HepG2 (cell line): ENCODE data around the gene ZNF217. TPM values are rescaled to one million over a fixed set of nuclear protein-coding genes. Genes with fewer than 3 reads are reported as not detected.

Experiments used
- AFF4 ChIP-seq: sonication (generic); formaldehyde crosslinking; IDR thresholded peaks from 2 replicates; pipeline ENCODE4 v1.4.0; 2020; ENCODE audit warnings: missing genetic modification reagents
- HOMEZ ChIP-seq: IDR thresholded peaks from 2 replicates; pipeline ENCODE4 v1.6.1; 2016; ENCODE audit warnings: low read depth
- MED13 ChIP-seq: sonication (generic); formaldehyde crosslinking; IDR thresholded peaks from 2 replicates; pipeline ENCODE4 v1.5.0; 2020; ENCODE audit warnings: missing genetic modification reagents
- NFYC ChIP-seq: IDR thresholded peaks from 2 replicates; pipeline ENCODE4 v1.6.1; 2016; ENCODE audit warnings: missing genetic modification reagents, missing compliant biosample characterization
- SMAD1 ChIP-seq: sonication (generic); formaldehyde crosslinking; IDR thresholded peaks from 2 replicates; pipeline ENCODE4 v1.4.0; 2020; ENCODE audit warnings: missing genetic modification reagents, low read depth, mild to moderate bottlenecking, borderline replicate concordance
- THAP7 ChIP-seq: sonication (generic); formaldehyde crosslinking; IDR thresholded peaks from 2 replicates; pipeline ENCODE4 v1.8.1; 2023; ENCODE audit warnings: mild to moderate bottlenecking, missing genetic modification reagents
- THAP8 ChIP-seq: sonication (generic); formaldehyde crosslinking; IDR thresholded peaks from 2 replicates; pipeline ENCODE4 v1.5.1; 2020; ENCODE audit warnings: missing genetic modification reagents, mild to moderate bottlenecking, borderline replicate concordance
- ZNF142 ChIP-seq: sonication (generic); formaldehyde crosslinking; IDR thresholded peaks from 2 replicates; pipeline ENCODE4 v1.4.0; 2020; ENCODE audit warnings: missing genetic modification reagents
- ZNF260 ChIP-seq: sonication (generic); formaldehyde crosslinking; IDR thresholded peaks from 2 replicates; pipeline ENCODE4 v1.4.0; 2020; ENCODE audit warnings: missing genetic modification reagents, low read depth, mild to moderate bottlenecking, borderline replicate concordance
- ZNF382 ChIP-seq: sonication (generic); formaldehyde crosslinking; IDR thresholded peaks from 2 replicates; pipeline ENCODE4 v1.5.0; 2020; ENCODE audit warnings: missing genetic modification reagents, mild to moderate bottlenecking, borderline replicate concordance
- ZNF484 ChIP-seq: sonication (generic); formaldehyde crosslinking; IDR thresholded peaks from 2 replicates; pipeline ENCODE4 v1.5.1; 2020; ENCODE audit warnings: mild to moderate bottlenecking, low read depth, missing genetic modification reagents, borderline replicate concordance
- ZSCAN30 ChIP-seq: sonication (generic); formaldehyde crosslinking; IDR thresholded peaks from 2 replicates; pipeline ENCODE4 v1.5.0; 2020; ENCODE audit warnings: mild to moderate bottlenecking, missing genetic modification reagents
- polyA plus RNA-seq, 8 experiments: library from polyadenylated mRNA; depleted of rRNA in 3 of 8; stranded (reverse) in 7 of 8; unstranded in 1 of 8; fragments of >200 nt; fragmentation: Illumina TruSeq in 4 of 8; extraction: Trizol in 4 of 8; gene quantifications; 2 replicates each; pipeline versions ENCODE4 v1.2.1 to v1.2.3, GENCODE V29; 2011 to 2016; ENCODE audit warnings: low read depth in 4 of 8, missing spikeins in 1 of 8, mixed read lengths in 1 of 8; ENCODE audit not compliant: insufficient read depth in 1 of 8
- total RNA-seq, 5 experiments: library from RNA; depleted of rRNA; stranded (reverse); fragments of >200 nt; fragmentation: Illumina TruSeq; extraction: Trizol; gene quantifications; 2 replicates each; pipeline ENCODE4 v1.2.3, GENCODE V29; 2016; ENCODE audit warnings: low read depth in 1 of 5

Gene ZNF217
- total and polyA plus RNA-seq, 2 of the 13 experiments (the other 11 are each of a cell fraction or from before 2014, with no cell fraction given), result 22.3 to 29.8 TPM

GRCh38 chr20:53622247-53623133 is 28.9 kb upstream of the ZNF217 start (continued):
- no peak for TF ChIP-seq ZNF484
- TF ChIP-seq NFYC (CRISPR knock-in tag), result 0 out of 2 replicates have a peak, but pooled peaks have one; percentile 4
- no peak for TF ChIP-seq HOMEZ (CRISPR knock-in tag)
- TF ChIP-seq THAP8 (CRISPR knock-in tag), result no peak
- no peak for TF ChIP-seq ZSCAN30 (CRISPR knock-in tag)
- TF ChIP-seq THAP7 (CRISPR knock-in tag), result no peak
- no peak; the same call in 1 of the 2 replicates for TF ChIP-seq AFF4 (CRISPR knock-in tag)
- TF ChIP-seq SMAD1 (CRISPR knock-in tag), result no peak
- TF ChIP-seq ZNF142, result no peak
- TF ChIP-seq ZNF382 (CRISPR knock-in tag), result no peak
- TF ChIP-seq ZNF260 (CRISPR knock-in tag), result no peak
- no peak; the same call in 1 of the 2 replicates for TF ChIP-seq MED13 (CRISPR knock-in tag)
